Stomach (tissue), 9 donors: ENCODE measurements around the gene UMAD1. TPM values are rescaled to one million over a fixed set of nuclear protein-coding genes. Genes with fewer than 3 reads are reported as not detected.
A peak's percentile ranks its signal among the peaks of the same experiment; 100 is the strongest.

ENCODE experiments used
- DNase-seq, 2 donors: peaks; one replicate each; pipeline versions ENCODE4 v3.0.0 to v3.0.0-alpha.2; 2013 to 2019
- H3K27ac ChIP-seq, 5 donors: fragments of 200-600 bp in 4 of 5; sonication (generic) in 4 of 5; one replicate each; pipeline ENCODE4 v1.5.1; 2013 to 2019; ENCODE audit warnings: mild to moderate bottlenecking in 1 of 5, moderate library complexity in 1 of 5
- H3K27me3 ChIP-seq, 3 donors: fragments of 200-600 bp; sonication (generic); one replicate each; pipeline ENCODE4 v1.5.1; 2017 to 2019; ENCODE audit warnings: mixed run types in 1 of 3
- H3K36me3 ChIP-seq, 4 donors: fragments of 200-600 bp; sonication (generic); 1 replicate in 3 of 4; 2 replicates in 1 of 4; pipeline ENCODE4 v1.5.1; 2016 to 2019
- H3K4me1 ChIP-seq, 4 donors: fragments of 200-600 bp; sonication (generic); one replicate each; pipeline ENCODE4 v1.5.1; 2016 to 2019
- H3K4me3 ChIP-seq, 4 donors: fragments of 200-600 bp; sonication (generic) in 3 of 4; one replicate each; pipeline ENCODE4 v1.5.1; 2016 to 2019; ENCODE audit warnings: mild to moderate bottlenecking in 1 of 4
- H3K9me3 ChIP-seq, 4 donors: fragments of 200-600 bp; sonication (generic); one replicate each; pipeline ENCODE4 v1.5.1; 2016 to 2019
- CTCF ChIP-seq, 7 experiments: fragments of 450-650 bp in 4 of 7; fragments of 200-600 bp in 3 of 7; sonication (generic) in 3 of 7; IDR thresholded peaks; one replicate each; pipeline ENCODE4 v1.5.1; 2016 to 2019; ENCODE audit warnings: antibody characterized with exemption in 7 of 7, control low read depth in 2 of 7, mild to moderate bottlenecking in 1 of 7
- EP300 ChIP-seq: sonication (generic); formaldehyde crosslinking; IDR thresholded peaks from one replicate; pipeline ENCODE4 v1.6.1; 2017; ENCODE audit warnings: antibody characterized with exemption
- POLR2A ChIP-seq, 4 donors: fragments of 450-650 bp; IDR thresholded peaks; one replicate each; pipeline ENCODE4 v1.6.1; 2016; ENCODE audit warnings: antibody characterized with exemption in 4 of 4, control low read depth in 2 of 4, mild to moderate bottlenecking in 1 of 4, moderate library complexity in 1 of 4
- POLR2AphosphoS5 ChIP-seq, 3 donors: sonication (generic); formaldehyde crosslinking; IDR thresholded peaks; one replicate each; pipeline ENCODE4 v1.6.1; 2016; ENCODE audit warnings: antibody characterized with exemption in 3 of 3
- WGBS, 5 donors: extraction: QIAGEN DNeasy Blood & Tissue Kit in 3 of 5; methylation state at CpG; one replicate each; pipeline versions ENCODE4 v1.1.5 to v1.1.7; 2013 to 2018; 5-methylcytosine and 5-hydroxymethylcytosine counted together
- intact Hi-C: fragments of 100-400 bp; cut with DNase I; formaldehyde crosslinking; loops from one replicate; pipeline ENCODE4 v1.15.1; 2023; ENCODE audit warnings: low total_unique reads
- polyA plus RNA-seq, 3 donors: library from polyadenylated mRNA; stranded (reverse); fragments of 200-250 nt; gene quantifications; one replicate each; pipeline ENCODE4 v1.2.3, GENCODE V29; 2013
- total RNA-seq, 5 donors: library from RNA; depleted of rRNA; stranded (reverse); fragments of >200 nt; gene quantifications; one replicate each; pipeline versions ENCODE4 v1.1.0 to v1.2.3, GENCODE V29; 2014 to 2016
- donor health status: healthy with polysubstance abuse.
- donor health status: Bipolar disorder and iron deficiency.
- donor health status: healthy.

UMAD1 gene
- total and polyA plus RNA-seq, 8 donors = 7.8 to 175 (median 30.1) TPM

GRCh38 chr7:7895004-7895650 is 254.6 kb downstream of the UMAD1 start:
- H3K4me3 ChIP-seq = no peak overlapping the region
- no peak overlapping the region for H3K27ac ChIP-seq
- no peaks in the 10 kb centered on the region for H3K4me1 ChIP-seq
- H3K36me3 ChIP-seq = peaks cover 0 to 6% (median 1%) of the 10 kb centered on the region in 4 donors
- DNase-seq = peak in 1 of 2 donors; percentile 11
- 68 to 82% (median 79%) methylated on average over 7 of the region's 7 CpGs for WGBS, 5 donors
- intact Hi-C loops = no loop called here
- no peaks in the 10 kb centered on the region for H3K9me3 ChIP-seq
- no peak for TF ChIP-seq CTCF (IDR thresholded peaks at IDR 0.05)
- TF ChIP-seq EP300 = no peak
- no peaks in the 10 kb centered on the region for H3K27me3 ChIP-seq

- Histone ChIP-seq H3K27me3 (no peaks in the 10 kb centered on the region), H3K4me3 (no peak overlapping the region), H3K4me1 (no peaks in the 10 kb centered on the region), H3K9me3 (no peaks in the 10 kb centered on the region), H3K36me3 (peaks cover 0 to 6% (median 0%) of the 10 kb centered on the region in 4 donors), H3K27ac (no peak overlapping the region)
- TF ChIP-seq EP300 = no peak
- TF ChIP-seq POLR2AphosphoS5 (IDR thresholded peaks at IDR 0.05) = no peak
- TF ChIP-seq CTCF (IDR thresholded peaks at IDR 0.05) = no peak
- no peak for TF ChIP-seq POLR2A (IDR thresholded peaks at IDR 0.05)
- peak in 1 of 2 donors; percentile 63 for DNase-seq
- intact Hi-C loops = no loop called here
- 72 to 83% (median 81%) methylated on average over 4 of the region's 4 CpGs for WGBS, 5 donors
Measured at GRCh38 chr7:7895754-7896153, 255.2 kb downstream of the UMAD1 start.

GRCh38 chr7:7897509-7897908 is 257.0 kb downstream of the UMAD1 start:
- Histone ChIP-seq H3K9me3 (no peaks in the 10 kb centered on the region), H3K4me3 (no peak overlapping the region), H3K4me1 (no peaks in the 10 kb centered on the region), H3K27ac (no peak overlapping the region), H3K36me3 (no peaks in the 10 kb centered on the region), H3K27me3 (no peaks in the 10 kb centered on the region)
- intact Hi-C loops = no loop called here
- WGBS, 5 donors = 77 to 92% (median 86%) methylated on average over 2 of the region's 2 CpGs
- no peak for DNase-seq
- no peak for TF ChIP-seq POLR2AphosphoS5 (IDR thresholded peaks at IDR 0.05)
- TF ChIP-seq EP300 = no peak

- H3K4me1 ChIP-seq = no peaks in the 10 kb centered on the region
- no peak overlapping the region for H3K4me3 ChIP-seq
- DNase-seq = no peak
- H3K9me3 ChIP-seq = no peaks in the 10 kb centered on the region
- intact Hi-C loops = no loop called here
- TF ChIP-seq EP300 (no peak), POLR2AphosphoS5 (IDR thresholded peaks at IDR 0.05) (no peak), CTCF (IDR thresholded peaks at IDR 0.05) (no peak), POLR2A (IDR thresholded peaks at IDR 0.05) (no peak)
- no peaks in the 10 kb centered on the region for H3K36me3 ChIP-seq
- H3K27me3 ChIP-seq = no peaks in the 10 kb centered on the region
- no peak overlapping the region for H3K27ac ChIP-seq
- 55 to 89% (median 66%) methylated on average over 4 of the region's 4 CpGs for WGBS, 5 donors
Measured at GRCh38 chr7:7897949-7898515, 257.5 kb downstream of the UMAD1 start.

GRCh38 chr7:7902845-7903244 is 262.3 kb downstream of the UMAD1 start:
- H3K27ac ChIP-seq = no peak overlapping the region
- no peak for DNase-seq
- 96 to 100% (median 98%) methylated on average over 2 of the region's 2 CpGs for WGBS, 5 donors
- no peaks in the 10 kb centered on the region for H3K36me3 ChIP-seq
- no peaks in the 10 kb centered on the region for H3K4me1 ChIP-seq
- no peak for TF ChIP-seq CTCF (IDR thresholded peaks at IDR 0.05)
- H3K27me3 ChIP-seq = no peaks in the 10 kb centered on the region
- no peak overlapping the region for H3K4me3 ChIP-seq
- H3K9me3 ChIP-seq = no peaks in the 10 kb centered on the region
- intact Hi-C loops = no loop called here
